Prostate gland (tissue), 2 donors: ENCODE measurements around the gene MRPS27. TPM values are rescaled to one million over a fixed set of nuclear protein-coding genes. Genes with fewer than 3 reads are reported as not detected.

Experiments used
- DNase-seq: peaks from one replicate; pipeline ENCODE4 v3.0.0-alpha.2; 2019; ENCODE audit warnings: low spot score
- H3K27ac ChIP-seq, 2 donors: fragments of 200-600 bp; sonication (generic); 2 replicates each; pipeline ENCODE4 v1.5.1; 2017 to 2019
- H3K27me3 ChIP-seq: fragments of 200-600 bp; sonication (generic); replicated peaks from 2 replicates; pipeline ENCODE4 v1.5.1; 2019; ENCODE audit not compliant: insufficient read depth
- H3K36me3 ChIP-seq, 2 donors: fragments of 200-600 bp; sonication (generic); 1 replicate in 1 of 2; 2 replicates in 1 of 2; pipeline versions ENCODE4 v1.5.1 to v1.8.1; 2017 to 2019
- H3K4me1 ChIP-seq: fragments of 200-600 bp; sonication (generic); replicated peaks from 2 replicates; pipeline ENCODE4 v1.5.1; 2019
- H3K4me3 ChIP-seq, 2 donors: fragments of 200-600 bp; sonication (generic); 2 replicates each; pipeline ENCODE4 v1.5.1; 2017 to 2019
- H3K9me3 ChIP-seq: fragments of 200-600 bp; sonication (generic); 2 replicates; pipeline ENCODE4 v1.5.1; 2017
- CTCF ChIP-seq, 4 experiments: fragments of 200-600 bp in 2 of 4; fragments of 450-650 bp in 2 of 4; sonication (generic) in 2 of 4; IDR thresholded peaks; 1 replicate in 3 of 4; 2 replicates in 1 of 4; pipeline ENCODE4 v1.5.1; 2016 to 2019; ENCODE audit warnings: antibody characterized with exemption in 4 of 4, mild to moderate bottlenecking in 2 of 4, moderate library complexity in 2 of 4
- POLR2A ChIP-seq: fragments of 450-650 bp; IDR thresholded peaks from one replicate; pipeline ENCODE4 v1.6.1; 2016; ENCODE audit warnings: antibody characterized with exemption, mild to moderate bottlenecking
- POLR2AphosphoS5 ChIP-seq: sonication (generic); formaldehyde crosslinking; IDR thresholded peaks from one replicate; pipeline ENCODE4 v1.6.1; 2017; ENCODE audit warnings: antibody characterized with exemption
- WGBS: methylation state at CpG from one replicate; pipeline ENCODE4 v1.1.5; 2018; 5-methylcytosine and 5-hydroxymethylcytosine counted together
- intact Hi-C: fragments of 100-400 bp; cut with DNase I; formaldehyde crosslinking; loops from one replicate; pipeline ENCODE4 v1.14.2; 2022
- total RNA-seq, 2 donors: library from RNA; depleted of rRNA; stranded (reverse); fragments of >200 nt; gene quantifications; one replicate each; pipeline ENCODE4 v1.1.0, GENCODE V29; 2016

The MRPS27 gene
- total RNA-seq, 2 donors from 2014 or later = 43.3 to 51.1 TPM

GRCh38 chr5:72242796-72243475 is 77.1 kb downstream of the MRPS27 start:
- Histone ChIP-seq H3K27me3 (no peaks in the 10 kb centered on the region), H3K27ac (no peak overlapping the region), H3K4me3 (no peak overlapping the region), H3K36me3 (no peaks in the 10 kb centered on the region), H3K4me1 (no peaks in the 10 kb centered on the region), H3K9me3 (no peaks in the 10 kb centered on the region)
- no peak for DNase-seq
- intact Hi-C loops = loop anchor here (10.0 kb wide), 1 partner anchor 62 kb away; no protein-coding TSS in a partner anchor
- 77% methylated on average over 7 of the region's 7 CpGs for WGBS
- TF ChIP-seq CTCF (IDR thresholded peaks at IDR 0.05) (no peak), POLR2A (no peak), POLR2AphosphoS5 (no peak)

- intact Hi-C loops = loop anchor here (10.0 kb wide), 1 partner anchor 63 kb away; no protein-coding TSS in a partner anchor
- Histone ChIP-seq H3K4me1 (no peaks in the 10 kb centered on the region), H3K27ac (no peak overlapping the region), H3K36me3 (no peaks in the 10 kb centered on the region), H3K9me3 (no peaks in the 10 kb centered on the region), H3K27me3 (no peaks in the 10 kb centered on the region), H3K4me3 (no peak overlapping the region)
- WGBS = 79% methylated on average over 5 of the region's 5 CpGs
- no peak for DNase-seq
- TF ChIP-seq POLR2AphosphoS5 (no peak), CTCF (IDR thresholded peaks at IDR 0.05) (no peak), POLR2A (no peak)
Observed at GRCh38 chr5:72241346-72242003, 78.6 kb downstream of the MRPS27 start.

- DNase-seq = no peak
- no peaks in the 10 kb centered on the region for H3K27me3 ChIP-seq
- H3K27ac ChIP-seq = no peak overlapping the region
- WGBS = 93% methylated on average over 5 of the region's 5 CpGs
- intact Hi-C loops = no loop called here
- no peaks in the 10 kb centered on the region for H3K9me3 ChIP-seq
- TF ChIP-seq POLR2A (no peak), POLR2AphosphoS5 (no peak), CTCF (IDR thresholded peaks at IDR 0.05) (no peak)
- no peaks in the 10 kb centered on the region for H3K4me1 ChIP-seq
- H3K4me3 ChIP-seq = no peak overlapping the region
- no peaks in the 10 kb centered on the region for H3K36me3 ChIP-seq
Observed at GRCh38 chr5:72238712-72239445, 81.2 kb downstream of the MRPS27 start.

- Histone ChIP-seq H3K27me3 (no peaks in the 10 kb centered on the region), H3K36me3 (no peaks in the 10 kb centered on the region), H3K4me1 (no peaks in the 10 kb centered on the region), H3K4me3 (no peak overlapping the region), H3K9me3 (no peaks in the 10 kb centered on the region), H3K27ac (no peak overlapping the region)
- intact Hi-C loops = no loop called here
- 96% methylated on average over 3 of the region's 3 CpGs for WGBS
- no peak for DNase-seq
- TF ChIP-seq POLR2AphosphoS5 (no peak), POLR2A (no peak), CTCF (IDR thresholded peaks at IDR 0.05) (no peak)
Observed at GRCh38 chr5:72237879-72238278, 82.2 kb downstream of the MRPS27 start.
